A549 (cell line): Measurements from ENCODE around the gene CD96.

ENCODE experiments used
- BHLHE40 ChIP-seq: IDR thresholded peaks from 2 replicates; pipeline ENCODE4 v1.6.1; 2012; ENCODE audit warnings: low read depth, low read length, inconsistent platforms
- CHD2 ChIP-seq: fragments of 150-350 bp; IDR thresholded peaks from 2 replicates; pipeline ENCODE4 v1.6.1; 2014; ENCODE audit warnings: low read length; ENCODE audit not compliant: partially characterized antibody
- CTCF ChIP-seq: fragments of >200 bp; sonication (Bioruptor Twin); formaldehyde crosslinking; IDR thresholded peaks from 3 replicates; pipeline ENCODE4 v1.5.1; 2016
- JUNB ChIP-seq: fragments of >200 bp; sonication (Bioruptor Twin); formaldehyde crosslinking; IDR thresholded peaks from 2 replicates; pipeline ENCODE4 v1.6.1; 2016
- MYC ChIP-seq: IDR thresholded peaks from 2 replicates; pipeline ENCODE4 v1.6.1; 2012; ENCODE audit warnings: mild to moderate bottlenecking, inconsistent platforms, low read length, improper control_type of control experiment, borderline replicate concordance
- POLR2A ChIP-seq: IDR thresholded peaks from 2 replicates; pipeline ENCODE4 v1.6.1; 2012; ENCODE audit warnings: mild to moderate bottlenecking, low read length
- RAD21 ChIP-seq, 2 experiments: fragments of >200 bp in 1 of 2; sonication (Bioruptor Twin) in 1 of 2; formaldehyde crosslinking in 1 of 2; IDR thresholded peaks in 1 of 2; conservative IDR thresholded peaks in 1 of 2; 2 replicates in 1 of 2; 3 replicates in 1 of 2; pipeline ENCODE4 v1.6.1; 2012 to 2018; ENCODE audit warnings: inconsistent platforms in 1 of 2
- REST ChIP-seq: fragments of 200-600 bp; sonication (generic); IDR thresholded peaks from 2 replicates; pipeline ENCODE4 v1.6.1; 2016; ENCODE audit warnings: antibody characterized with exemption, mild to moderate bottlenecking, moderate library complexity
- RNF2 ChIP-seq: fragments of 200-600 bp; sonication (generic); IDR thresholded peaks from 2 replicates; pipeline ENCODE4 v1.6.1; 2016; ENCODE audit warnings: low read depth, mild to moderate bottlenecking, antibody characterized with exemption, moderate library complexity, borderline replicate concordance
- TFCP2L1 ChIP-seq: fragments of 250-450 bp; sonication (Bioruptor Pico); IDR thresholded peaks from 2 replicates; pipeline ENCODE4 v1.5.0; 2021; ENCODE audit warnings: mild to moderate bottlenecking
- ZFP36 ChIP-seq: fragments of 450-650 bp; IDR thresholded peaks from 2 replicates; pipeline ENCODE4 v1.6.1; 2014; ENCODE audit warnings: borderline replicate concordance; ENCODE audit not compliant: partially characterized antibody

- TF ChIP-seq MYC (no peak), JUNB (no peak), RAD21 (conservative IDR thresholded peaks at IDR 0.05 in 1 of 2, IDR thresholded peaks at IDR 0.05 in 1 of 2) (no peak), RNF2 (no peak), CTCF (no peak), ZFP36 (no peak), TFCP2L1 (CRISPR knock-in tag) (no peak), BHLHE40 (no peak), POLR2A (no peak), CHD2 (no peak), REST (no peak)
These were observed 20.1 kb upstream of the CD96 start for GRCh38 chr3:111521891-111522290.
